ENCODE results near the gene HBG1.

The HBG1 gene

DNA sequence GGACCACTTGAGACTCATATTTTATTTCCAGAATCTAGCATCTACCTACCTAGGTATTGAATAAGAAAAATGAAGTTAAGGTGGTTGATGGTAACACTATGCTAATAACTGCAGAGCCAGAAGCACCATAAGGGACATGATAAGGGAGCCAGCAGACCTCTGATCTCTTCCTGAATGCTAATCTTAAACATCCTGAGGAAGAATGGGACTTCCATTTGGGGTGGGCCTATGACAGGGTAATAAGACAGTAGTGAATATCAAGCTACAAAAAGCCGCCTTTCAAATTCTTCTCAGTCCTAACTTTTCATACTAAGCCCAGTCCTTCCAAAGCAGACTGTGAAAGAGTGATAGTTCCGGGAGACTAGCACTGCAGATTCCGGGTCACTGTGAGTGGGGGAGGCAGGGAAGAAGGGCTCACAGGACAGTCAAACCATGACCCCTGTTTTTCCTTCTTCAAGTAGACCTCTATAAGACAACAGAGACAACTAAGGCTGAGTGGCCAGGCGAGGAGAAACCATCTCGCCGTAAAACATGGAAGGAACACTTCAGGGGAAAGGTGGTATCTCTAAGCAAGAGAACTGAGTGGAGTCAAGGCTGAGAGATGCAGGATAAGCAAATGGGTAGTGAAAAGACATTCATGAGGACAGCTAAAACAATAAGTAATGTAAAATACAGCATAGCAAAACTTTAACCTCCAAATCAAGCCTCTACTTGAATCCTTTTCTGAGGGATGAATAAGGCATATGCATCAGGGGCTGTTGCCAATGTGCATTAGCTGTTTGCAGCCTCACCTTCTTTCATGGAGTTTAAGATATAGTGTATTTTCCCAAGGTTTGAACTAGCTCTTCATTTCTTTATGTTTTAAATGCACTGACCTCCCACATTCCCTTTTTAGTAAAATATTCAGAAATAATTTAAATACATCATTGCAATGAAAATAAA lies 24.8 kb downstream of the HBG1 start:
- no peak for DNase-seq

DNA sequence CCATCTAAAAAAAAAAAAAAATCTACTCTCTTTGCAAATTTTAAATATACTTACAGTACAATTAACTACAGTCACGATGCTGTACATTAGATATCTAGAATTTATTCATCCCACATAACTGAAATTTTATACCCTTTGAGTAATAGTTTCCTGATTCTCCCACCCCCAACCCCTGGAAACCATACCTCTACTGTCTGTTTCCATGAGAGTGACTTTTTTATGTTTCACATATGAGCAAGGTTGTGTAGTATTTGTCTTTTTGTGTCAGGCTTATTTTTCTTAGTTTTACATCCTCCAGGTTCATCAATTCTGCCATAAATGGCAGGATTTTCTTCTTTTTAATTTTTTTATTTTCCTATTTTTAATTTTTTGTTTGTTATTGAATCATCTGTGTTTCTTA lies 26.0 kb downstream of the HBG1 start:
- no peak for DNase-seq

DNA sequence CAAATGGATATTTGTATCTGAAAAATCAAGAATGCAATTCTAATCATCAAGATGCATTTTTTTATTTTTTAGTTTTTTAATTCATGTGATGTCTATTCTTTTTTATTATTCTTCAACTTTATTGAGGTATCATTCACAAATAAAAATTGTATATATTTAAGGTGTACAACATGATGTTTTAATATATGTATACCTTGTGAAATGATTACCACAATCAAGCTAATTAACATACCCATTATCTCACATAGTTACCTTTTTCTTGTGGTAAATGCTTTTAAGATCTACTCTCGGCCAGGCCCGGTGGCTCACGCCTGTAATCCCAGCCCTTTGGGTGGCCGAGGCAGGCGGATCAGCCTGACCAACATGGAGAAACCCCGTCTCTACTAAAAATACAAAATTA lies 26.5 kb downstream of the HBG1 start:
- no peak for DNase-seq

DNA sequence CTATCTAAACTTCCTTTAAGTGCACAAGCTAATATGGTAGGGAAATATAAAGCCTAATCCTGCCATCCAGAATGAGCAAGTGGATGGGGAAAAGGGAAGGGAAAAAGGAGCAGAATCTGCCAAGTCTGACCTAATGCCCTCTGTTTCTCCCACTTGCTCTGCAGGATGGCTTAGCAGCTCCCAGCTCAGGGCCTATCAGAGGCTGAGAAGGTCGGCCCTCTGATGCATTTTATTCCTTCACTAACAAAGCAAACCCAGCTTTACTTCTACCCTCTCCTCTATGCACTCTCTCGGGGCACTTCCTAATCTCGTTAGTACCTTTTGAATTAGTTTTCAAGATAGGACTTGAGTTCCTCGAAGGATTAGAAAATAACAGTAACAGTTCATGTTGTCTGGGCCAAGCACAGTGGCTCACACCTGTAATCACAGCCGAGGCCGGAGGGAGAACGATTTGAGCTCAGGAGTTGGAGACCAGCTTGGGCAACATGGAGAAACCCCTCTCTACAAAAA lies 39.2 kb downstream of the HBG1 start:
- DNase-seq = no peak

DNA sequence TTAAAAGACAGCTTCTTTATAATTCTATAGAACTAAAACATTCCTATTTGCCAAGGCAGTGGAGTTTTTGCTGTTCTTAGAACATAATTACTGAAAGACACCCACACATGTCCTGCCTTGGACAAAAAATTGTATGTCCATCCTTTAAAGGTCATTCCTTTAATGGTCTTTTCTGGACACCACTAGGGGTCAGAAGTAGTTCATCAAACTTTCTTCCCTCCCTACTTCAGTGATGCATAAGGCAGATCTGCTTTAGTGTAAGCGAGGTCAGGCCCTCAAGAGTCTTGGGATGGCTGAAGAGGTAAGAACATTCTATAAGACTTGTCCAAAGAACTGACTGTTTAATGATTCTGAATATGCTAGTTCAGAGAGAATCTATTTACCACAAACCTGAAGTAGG lies 44.9 kb downstream of the HBG1 start:
- DNase-seq = no peak

DNA sequence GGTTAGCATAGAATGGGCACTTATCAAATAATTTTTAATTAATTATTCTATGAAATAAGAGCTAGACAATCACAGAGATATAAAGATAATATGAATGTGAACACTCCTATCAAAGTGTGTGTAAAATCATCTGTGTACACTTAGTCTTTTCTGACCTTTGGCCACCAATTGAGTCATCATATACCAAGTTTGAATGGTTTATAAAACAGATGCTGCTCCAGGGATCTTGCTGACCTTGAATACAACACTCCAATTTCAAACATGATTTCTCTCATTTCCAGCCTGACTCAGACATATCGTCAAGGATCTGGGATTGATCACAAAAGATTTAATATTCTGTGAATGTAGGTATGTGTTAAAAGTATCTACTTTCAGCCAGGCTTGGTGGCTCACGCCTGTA lies 46.3 kb downstream of the HBG1 start:
- no peak for DNase-seq

DNA sequence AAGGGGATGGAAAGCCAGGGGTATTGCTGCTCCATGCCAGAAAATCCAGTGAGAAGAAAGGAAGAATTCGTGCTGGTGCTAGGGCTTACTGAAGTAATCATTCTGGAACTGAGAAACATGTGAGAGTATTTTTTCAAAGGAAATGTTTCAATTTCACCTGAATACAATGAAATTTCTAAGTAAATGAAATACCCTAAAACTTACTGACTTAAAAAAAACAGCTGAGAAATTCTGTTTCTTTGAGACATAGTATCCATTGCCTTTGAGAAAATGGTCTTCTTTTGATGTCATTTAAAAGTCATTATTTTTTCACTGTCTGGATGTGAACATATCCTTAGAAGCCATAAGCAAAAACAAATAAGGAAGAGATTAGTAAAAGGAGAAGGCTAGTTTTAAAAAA lies 49.1 kb downstream of the HBG1 start, which contains the start of gene OR51V1:
TSS of gene OR51V1 (minus strand) at position 101 of the 400 bp plus-strand sequence. CDS start at position 101, 0 bp downstream.
- DNase-seq = no peak

DNA sequence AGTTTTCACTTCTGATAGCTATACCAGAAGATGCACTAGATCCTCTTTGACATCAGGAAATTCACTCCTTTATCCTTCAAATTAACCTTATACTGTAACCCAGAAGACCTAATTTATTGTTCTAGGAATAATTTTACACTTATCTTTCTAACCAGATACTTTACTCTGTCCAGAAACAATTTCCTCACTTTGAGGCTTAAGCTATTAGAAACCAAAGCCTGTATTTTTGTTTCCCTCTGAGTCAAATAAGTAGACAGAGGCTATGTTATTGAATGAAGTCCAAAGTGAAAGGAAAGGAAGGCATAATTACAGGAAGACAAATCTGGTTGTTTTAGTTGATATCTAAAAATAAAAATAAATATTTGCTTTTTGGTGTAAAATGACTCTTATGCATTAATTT lies 51.4 kb downstream of the HBG1 start:
- no peak for DNase-seq

All from GF-D8 (cell line).